HEK293 (cell line): ENCODE data around the gene PGAP1.

ENCODE experiments used
- ATF2 ChIP-seq: fragments of 450-650 bp; formaldehyde crosslinking; IDR thresholded peaks from 2 replicates; pipeline ENCODE4 v1.5.1; 2016; ENCODE audit warnings: missing biosample characterization, missing genetic modification characterization, low read depth
- GFI1B ChIP-seq: fragments of 450-650 bp; formaldehyde crosslinking; IDR thresholded peaks from 2 replicates; pipeline ENCODE4 v1.5.1; 2016; ENCODE audit warnings: missing biosample characterization, missing genetic modification characterization
- HOXA7 ChIP-seq: sonication (generic); formaldehyde crosslinking; IDR thresholded peaks from 2 replicates; pipeline ENCODE4 v1.8.1; 2022; ENCODE audit warnings: missing genetic modification reagents, borderline replicate concordance
- KLF10 ChIP-seq: fragments of 450-650 bp; IDR thresholded peaks from 2 replicates; pipeline ENCODE4 v1.5.1; 2018; ENCODE audit warnings: missing biosample characterization, mild to moderate bottlenecking, missing genetic modification characterization
- MYNN ChIP-seq: fragments of 450-650 bp; formaldehyde crosslinking; IDR thresholded peaks from 2 replicates; pipeline ENCODE4 v1.5.1; 2016; ENCODE audit warnings: missing biosample characterization, missing genetic modification characterization, borderline replicate concordance
- MZF1 ChIP-seq: fragments of 450-650 bp; formaldehyde crosslinking; IDR thresholded peaks from 2 replicates; pipeline ENCODE4 v1.5.1; 2017; ENCODE audit warnings: missing biosample characterization, missing genetic modification characterization, borderline replicate concordance
- PBX3 ChIP-seq: sonication (generic); formaldehyde crosslinking; IDR thresholded peaks from 2 replicates; pipeline ENCODE4 v1.8.1; 2022; ENCODE audit warnings: mild to moderate bottlenecking, moderate library complexity, missing genetic modification reagents
- PRDM1 ChIP-seq: fragments of 450-650 bp; formaldehyde crosslinking; IDR thresholded peaks from 2 replicates; pipeline ENCODE4; 2016; ENCODE audit warnings: missing biosample characterization, missing genetic modification characterization
- SETDB1 ChIP-seq: IDR thresholded peaks from one replicate; pipeline ENCODE4 v1.6.1; 2017; ENCODE audit warnings: mild to moderate bottlenecking, low read length, moderate library complexity, mixed read lengths; ENCODE audit not compliant: insufficient read length
- SP2 ChIP-seq: fragments of 450-650 bp; formaldehyde crosslinking; IDR thresholded peaks from 2 replicates; pipeline ENCODE4 v1.5.1; 2016; ENCODE audit warnings: missing biosample characterization, missing genetic modification characterization
- ZBTB26 ChIP-seq: fragments of 450-650 bp; formaldehyde crosslinking; optimal IDR thresholded peaks from 2 replicates; pipeline ENCODE3; 2016; ENCODE audit warnings: missing biosample characterization, mild to moderate bottlenecking, missing genetic modification characterization
- ZBTB49 ChIP-seq: fragments of 450-650 bp; formaldehyde crosslinking; IDR thresholded peaks from 2 replicates; pipeline ENCODE4 v1.5.1; 2016; ENCODE audit warnings: missing biosample characterization, missing genetic modification characterization, low read depth
- ZBTB6 ChIP-seq: fragments of 450-650 bp; formaldehyde crosslinking; IDR thresholded peaks from 2 replicates; pipeline ENCODE4 v1.5.1; 2017; ENCODE audit warnings: missing biosample characterization, missing genetic modification characterization
- ZFP69B ChIP-seq: fragments of 450-650 bp; formaldehyde crosslinking; IDR thresholded peaks from 2 replicates; pipeline ENCODE4 v1.5.1; 2016; ENCODE audit warnings: missing biosample characterization, missing genetic modification characterization
- ZIC2 ChIP-seq: fragments of 450-650 bp; formaldehyde crosslinking; IDR thresholded peaks from 2 replicates; pipeline ENCODE4 v1.5.1; 2016; ENCODE audit warnings: missing biosample characterization, missing genetic modification characterization
- ZNF211 ChIP-seq: fragments of 450-650 bp; formaldehyde crosslinking; IDR thresholded peaks from 2 replicates; pipeline ENCODE4 v1.5.1; 2016; ENCODE audit warnings: low read depth, missing biosample characterization, missing genetic modification characterization
- ZNF223 ChIP-seq: fragments of 450-650 bp; formaldehyde crosslinking; IDR thresholded peaks from 2 replicates; pipeline ENCODE4 v1.5.1; 2016; ENCODE audit warnings: missing biosample characterization, missing genetic modification characterization
- ZNF24 ChIP-seq: fragments of 450-650 bp; formaldehyde crosslinking; IDR thresholded peaks from 2 replicates; pipeline ENCODE4 v1.5.1; 2016; ENCODE audit warnings: missing biosample characterization, missing genetic modification characterization
- ZNF354C ChIP-seq: fragments of 450-650 bp; formaldehyde crosslinking; IDR thresholded peaks from 2 replicates; pipeline ENCODE4 v1.5.1; 2016; ENCODE audit warnings: missing biosample characterization, missing genetic modification characterization, low read depth, borderline replicate concordance
- ZNF362 ChIP-seq: fragments of 450-650 bp; formaldehyde crosslinking; IDR thresholded peaks from 2 replicates; pipeline ENCODE4 v1.5.1; 2016; ENCODE audit warnings: missing biosample characterization, missing genetic modification characterization
- ZNF391 ChIP-seq: fragments of 450-650 bp; formaldehyde crosslinking; IDR thresholded peaks from 2 replicates; pipeline ENCODE4 v1.5.1; 2016; ENCODE audit warnings: low read depth, missing biosample characterization, missing genetic modification characterization, borderline replicate concordance
- ZNF48 ChIP-seq: fragments of 450-650 bp; formaldehyde crosslinking; IDR thresholded peaks from 2 replicates; pipeline ENCODE4 v1.5.1; 2016; ENCODE audit warnings: missing biosample characterization, missing genetic modification characterization
- ZNF501 ChIP-seq: fragments of 450-650 bp; formaldehyde crosslinking; IDR thresholded peaks from 2 replicates; pipeline ENCODE4 v1.5.1; 2016; ENCODE audit warnings: missing biosample characterization, missing genetic modification characterization
- ZNF561 ChIP-seq: fragments of 450-650 bp; IDR thresholded peaks from 2 replicates; pipeline ENCODE4 v1.5.1; 2018; ENCODE audit warnings: missing biosample characterization, missing genetic modification characterization, borderline replicate concordance
- ZNF701 ChIP-seq: fragments of 450-650 bp; formaldehyde crosslinking; IDR thresholded peaks from 2 replicates; pipeline ENCODE4 v1.5.1; 2016; ENCODE audit warnings: missing biosample characterization, missing genetic modification characterization
- ZNF76 ChIP-seq: fragments of 450-650 bp; formaldehyde crosslinking; IDR thresholded peaks from 2 replicates; pipeline ENCODE4; 2016; ENCODE audit warnings: low read depth, missing biosample characterization, missing genetic modification characterization, borderline replicate concordance
- ZNF843 ChIP-seq: fragments of 450-650 bp; formaldehyde crosslinking; IDR thresholded peaks from 2 replicates; pipeline ENCODE4 v1.5.1; 2016; ENCODE audit warnings: missing biosample characterization, missing genetic modification characterization
- TF ChIP-seq, protein P1 (sequence below): fragments of 450-650 bp; formaldehyde crosslinking; IDR thresholded peaks from 2 replicates; pipeline ENCODE4 v1.5.1; 2016; ENCODE audit warnings: missing biosample characterization, missing genetic modification characterization

Gene PGAP1

DNA sequence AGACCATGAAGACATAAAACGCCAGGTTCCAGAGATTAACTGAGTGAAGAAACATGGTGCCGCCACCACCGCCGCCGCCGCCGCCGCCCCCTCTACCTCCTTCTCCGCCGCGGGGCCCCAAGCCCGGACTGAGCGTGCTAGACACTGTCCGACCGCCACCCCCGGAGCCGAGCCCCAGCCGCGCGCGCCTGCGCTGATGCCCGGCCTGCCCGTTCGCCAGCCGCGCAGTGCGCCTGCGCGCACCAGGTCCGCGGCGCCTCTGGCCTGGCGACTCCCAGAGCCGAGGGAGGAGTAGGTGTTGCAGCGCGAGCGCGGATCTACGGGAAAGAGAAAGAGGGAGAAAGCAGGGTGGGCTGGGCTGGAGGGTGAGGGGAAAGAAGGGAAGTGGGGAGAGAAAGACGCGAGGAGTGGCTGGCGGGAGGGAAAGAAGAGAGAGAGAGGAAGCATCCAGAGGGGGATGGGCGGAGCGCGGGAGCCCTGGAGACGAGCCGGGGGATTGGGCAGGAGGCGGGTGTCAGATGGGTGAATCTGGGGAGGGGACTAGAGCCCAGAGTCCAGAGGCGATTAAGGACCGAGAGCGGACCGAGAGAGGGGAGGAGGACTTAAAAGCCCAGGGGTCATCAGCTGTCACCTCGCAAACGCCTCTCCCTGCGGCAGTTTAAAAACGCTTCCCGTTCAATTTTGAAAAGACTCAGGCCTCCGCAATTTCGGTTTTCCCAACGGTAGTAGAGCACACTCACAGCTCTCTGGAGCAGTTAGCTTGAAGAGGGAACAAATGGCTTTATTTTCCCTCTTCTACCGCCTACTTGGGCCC lies at the start of gene PGAP1 (continued):
- peak; percentile 20 for TF ChIP-seq SETDB1
- TF ChIP-seq, protein P1, sequence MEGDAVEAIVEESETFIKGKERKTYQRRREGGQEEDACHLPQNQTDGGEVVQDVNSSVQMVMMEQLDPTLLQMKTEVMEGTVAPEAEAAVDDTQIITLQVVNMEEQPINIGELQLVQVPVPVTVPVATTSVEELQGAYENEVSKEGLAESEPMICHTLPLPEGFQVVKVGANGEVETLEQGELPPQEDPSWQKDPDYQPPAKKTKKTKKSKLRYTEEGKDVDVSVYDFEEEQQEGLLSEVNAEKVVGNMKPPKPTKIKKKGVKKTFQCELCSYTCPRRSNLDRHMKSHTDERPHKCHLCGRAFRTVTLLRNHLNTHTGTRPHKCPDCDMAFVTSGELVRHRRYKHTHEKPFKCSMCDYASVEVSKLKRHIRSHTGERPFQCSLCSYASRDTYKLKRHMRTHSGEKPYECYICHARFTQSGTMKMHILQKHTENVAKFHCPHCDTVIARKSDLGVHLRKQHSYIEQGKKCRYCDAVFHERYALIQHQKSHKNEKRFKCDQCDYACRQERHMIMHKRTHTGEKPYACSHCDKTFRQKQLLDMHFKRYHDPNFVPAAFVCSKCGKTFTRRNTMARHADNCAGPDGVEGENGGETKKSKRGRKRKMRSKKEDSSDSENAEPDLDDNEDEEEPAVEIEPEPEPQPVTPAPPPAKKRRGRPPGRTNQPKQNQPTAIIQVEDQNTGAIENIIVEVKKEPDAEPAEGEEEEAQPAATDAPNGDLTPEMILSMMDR (tag by site-specific recombination) = peak; percentile 20; the same call in 1 of the 2 replicates
- TF ChIP-seq ZNF76 (tag by site-specific recombination) = peak; percentile 89
- TF ChIP-seq ZNF843 (tag by site-specific recombination) = peak; percentile 82
- no peak for TF ChIP-seq ATF2 (tag by site-specific recombination)
- no peak for TF ChIP-seq KLF10 (tag by site-specific recombination)
- TF ChIP-seq MYNN (tag by site-specific recombination) = no peak
- peak; percentile 83; the same call in 1 of the 2 replicates for TF ChIP-seq MZF1 (tag by site-specific recombination)
- TF ChIP-seq ZNF211 = no peak
- TF ChIP-seq HOXA7 (CRISPR knock-in tag) = no peak
- peak; percentile 93 for TF ChIP-seq SP2 (tag by site-specific recombination)
- peak; percentile 84 for TF ChIP-seq ZBTB6 (tag by site-specific recombination)
- TF ChIP-seq PRDM1 (tag by site-specific recombination) = peak; percentile 99
- TF ChIP-seq ZBTB26 (tag by site-specific recombination) = peak; percentile 92
- no peak for TF ChIP-seq ZNF354C (tag by site-specific recombination)
- no peak for TF ChIP-seq ZNF701
- 0 out of 2 replicates have a peak, but pooled peaks have one; percentile 28 for TF ChIP-seq PBX3
- TF ChIP-seq ZNF223 = no peak
- no peak for TF ChIP-seq GFI1B (tag by site-specific recombination)
- TF ChIP-seq ZNF362 (tag by site-specific recombination) = 0 out of 2 replicates have a peak, but pooled peaks have one; percentile 88
- TF ChIP-seq ZFP69B = peak; percentile 63; the same call in 1 of the 2 replicates
- peak; percentile 77; the same call in 1 of the 2 replicates for TF ChIP-seq ZNF391
- TF ChIP-seq ZNF48 (tag by site-specific recombination) = no peak
- TF ChIP-seq ZIC2 (tag by site-specific recombination) = no peak
- no peak for TF ChIP-seq ZBTB49 (tag by site-specific recombination)
- TF ChIP-seq ZNF501 = peak; percentile 55
- peak; percentile 88 for TF ChIP-seq ZNF24
- TF ChIP-seq ZNF561 (tag by site-specific recombination) = peak; percentile 36; the same call in 1 of the 2 replicates
